NCI-H1930 (cell line): ENCODE data around the gene ATF6.
"Not testable (repeated sequence)": the region's sequence is repeated elsewhere in the genome, so short reads cannot be mapped to it uniquely, and the experiment has no call there.

Experiments
- DNase-seq, 2 experiments: peaks; one replicate each; lab custom pipeline; 2025; lab: John Stamatoyannopoulos, UW

Gene ATF6

GRCh38 chr1:161735837-161736236 is 30.3 kb upstream of the ATF6 start:
- DNase-seq, result no peak

DNA sequence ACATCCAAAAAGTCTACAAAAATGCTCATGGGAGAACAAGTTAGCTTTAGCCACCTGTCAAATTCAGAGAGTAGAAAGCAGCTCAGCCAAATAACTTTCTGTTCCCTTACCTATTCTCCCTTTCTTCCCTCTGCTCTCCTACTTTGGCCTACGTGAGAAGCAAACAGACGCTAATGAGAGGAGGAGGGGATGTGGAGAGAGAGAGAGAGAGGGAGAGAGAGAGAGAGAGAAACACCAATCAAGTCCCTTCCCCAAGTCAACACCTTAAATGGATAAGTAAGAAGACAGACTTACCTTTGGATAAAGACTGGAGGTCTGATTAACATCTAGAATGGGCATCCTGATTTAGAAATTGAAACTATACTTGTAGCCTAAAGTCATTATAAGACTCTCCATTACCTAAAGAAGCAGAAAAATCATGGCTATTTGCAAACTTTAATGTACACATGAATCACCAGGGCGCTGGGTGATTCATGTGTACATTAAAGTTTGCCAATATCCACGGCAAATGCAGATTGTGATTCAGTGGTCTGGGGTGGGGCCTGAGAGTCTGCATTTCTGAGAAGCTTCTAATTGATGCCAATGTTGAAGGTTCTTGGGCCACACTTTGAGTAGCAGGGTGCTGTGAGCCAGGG is 29.7 kb upstream of the ATF6 start:
- no peak for DNase-seq

DNA sequence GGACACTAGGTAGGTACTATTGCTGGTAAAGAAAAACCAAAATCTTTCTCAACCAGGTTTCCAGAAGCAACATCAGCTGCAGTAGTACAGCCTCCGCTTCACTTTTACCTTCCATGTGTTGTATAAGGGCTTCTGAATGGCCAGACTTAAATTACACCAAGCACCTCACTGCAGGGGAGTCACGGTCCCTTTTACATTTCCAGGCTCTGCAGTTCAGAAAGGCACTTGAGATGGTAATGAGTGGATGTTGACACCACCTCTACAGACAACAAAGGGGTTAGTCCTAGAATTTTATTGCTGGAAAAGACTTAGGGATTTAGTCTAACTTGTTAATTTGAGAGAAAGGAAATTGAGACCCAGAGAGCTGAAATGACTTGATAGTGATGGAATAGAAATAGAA is 28.5 kb upstream of the ATF6 start:
- no peak for DNase-seq

- peak in 1 of 2 experiments; percentile 30 for DNase-seq
Observed at GRCh38 chr1:161738627-161739287, 27.4 kb upstream of the ATF6 start.

DNA sequence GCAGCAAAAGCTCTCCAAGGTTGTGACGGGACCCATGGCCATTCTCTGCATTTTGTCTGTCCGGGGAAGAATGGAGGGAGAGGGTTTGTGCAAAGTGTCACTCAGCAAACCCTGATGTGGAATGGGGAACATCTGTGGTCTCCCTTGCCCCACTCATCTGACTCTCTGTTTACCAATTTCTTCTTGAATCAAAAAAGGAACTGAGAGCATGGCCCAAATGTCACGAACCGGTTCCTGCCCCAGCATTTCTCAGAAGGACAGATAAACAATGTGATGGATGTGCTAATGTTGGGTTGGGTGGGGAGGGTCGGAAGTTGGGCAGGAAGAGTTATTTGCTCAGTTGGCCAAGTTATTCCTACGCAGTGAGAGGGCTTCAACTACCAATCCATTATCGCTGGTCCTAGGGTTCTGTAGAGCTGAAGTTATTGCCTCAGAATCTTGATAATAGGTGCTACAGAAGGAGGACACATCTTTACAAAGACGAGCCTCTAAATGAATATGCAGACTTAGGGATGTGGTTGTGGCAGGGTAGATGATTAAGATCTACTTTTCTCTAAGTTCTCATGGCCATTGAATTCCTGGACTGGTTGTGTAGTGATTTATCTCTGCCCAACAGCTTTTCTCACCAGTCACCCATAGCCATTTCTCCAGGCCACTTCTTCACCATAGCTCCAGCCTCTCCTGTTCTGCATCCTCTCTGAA is 26.1 kb upstream of the ATF6 start:
- DNase-seq, result no peak

GRCh38 chr1:161740921-161741320 is 25.2 kb upstream of the ATF6 start:
- DNase-seq, result no peak

DNA sequence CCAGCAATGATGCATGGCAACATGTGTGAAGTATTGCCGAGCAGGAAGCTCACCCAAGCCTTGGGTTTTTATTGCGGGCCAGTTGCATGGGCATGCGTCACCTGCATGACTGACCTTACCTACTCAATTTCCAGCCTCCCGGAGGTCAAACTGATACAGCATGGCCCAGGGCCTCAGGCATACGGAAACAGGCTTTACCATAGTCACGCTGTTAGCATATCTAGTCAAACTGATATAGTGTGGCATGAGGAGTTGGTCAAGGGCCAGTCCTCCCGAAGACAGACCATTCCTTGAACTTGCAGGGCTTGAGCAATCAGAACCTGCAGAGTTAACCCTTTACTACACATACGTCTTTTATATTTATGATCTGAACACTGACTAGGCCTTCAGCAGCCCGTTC is 22.9 kb upstream of the ATF6 start:
- DNase-seq, result no peak

DNA sequence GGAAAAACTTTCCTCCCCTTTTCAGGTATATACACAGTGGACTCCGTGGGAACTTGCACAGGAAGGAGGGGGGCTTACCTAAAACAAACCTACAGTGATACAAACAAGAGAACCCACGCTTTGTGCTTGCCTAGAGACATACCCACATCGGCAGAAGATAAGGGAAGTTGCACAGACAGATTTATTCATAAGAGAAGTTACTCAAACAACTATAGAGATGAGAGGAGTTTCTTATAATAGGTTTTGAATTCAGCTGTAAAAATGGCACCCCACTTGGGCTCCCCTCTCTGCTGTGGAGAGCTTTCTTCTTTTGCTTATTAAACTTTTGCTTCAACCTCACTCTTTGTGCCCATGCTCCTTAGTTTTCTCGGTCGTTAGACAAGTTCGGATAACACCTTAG is 18.3 kb upstream of the ATF6 start:
- DNase-seq, result no peak

GRCh38 chr1:161749509-161750407 is 16.4 kb upstream of the ATF6 start, which contains the start of gene DUSP12:
Gene DUSP12, plus strand, starts transcription at chr1:161749786. Its CDS starts 16 bp downstream, at chr1:161749802.
- DNase-seq, result peak; percentile 98

GRCh38 chr1:161763522-161764098 is 2.5 kb upstream of the ATF6 start:
- peak in 1 of 2 experiments; percentile 12 for DNase-seq

DNA sequence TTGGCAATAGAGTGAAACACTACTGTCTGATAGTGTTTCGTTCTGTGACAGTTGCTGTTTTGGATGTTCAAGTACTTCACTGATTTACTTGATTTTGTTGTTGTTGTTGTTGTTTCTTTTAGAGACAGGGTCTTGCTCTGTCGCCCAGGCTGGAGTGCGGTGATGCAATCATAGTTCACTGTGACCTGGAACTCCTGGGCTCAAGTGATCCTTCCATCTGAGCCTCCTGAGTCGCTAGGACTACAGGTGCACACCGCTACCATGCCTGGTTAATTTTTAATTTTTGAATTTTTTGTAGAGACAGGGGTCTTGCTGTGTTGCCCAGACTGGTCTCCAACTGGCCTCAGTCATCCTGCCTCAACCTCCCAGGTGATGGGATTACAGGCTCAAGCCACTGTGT is 2.3 kb downstream of the ATF6 start:
- DNase-seq, result no peak

DNA sequence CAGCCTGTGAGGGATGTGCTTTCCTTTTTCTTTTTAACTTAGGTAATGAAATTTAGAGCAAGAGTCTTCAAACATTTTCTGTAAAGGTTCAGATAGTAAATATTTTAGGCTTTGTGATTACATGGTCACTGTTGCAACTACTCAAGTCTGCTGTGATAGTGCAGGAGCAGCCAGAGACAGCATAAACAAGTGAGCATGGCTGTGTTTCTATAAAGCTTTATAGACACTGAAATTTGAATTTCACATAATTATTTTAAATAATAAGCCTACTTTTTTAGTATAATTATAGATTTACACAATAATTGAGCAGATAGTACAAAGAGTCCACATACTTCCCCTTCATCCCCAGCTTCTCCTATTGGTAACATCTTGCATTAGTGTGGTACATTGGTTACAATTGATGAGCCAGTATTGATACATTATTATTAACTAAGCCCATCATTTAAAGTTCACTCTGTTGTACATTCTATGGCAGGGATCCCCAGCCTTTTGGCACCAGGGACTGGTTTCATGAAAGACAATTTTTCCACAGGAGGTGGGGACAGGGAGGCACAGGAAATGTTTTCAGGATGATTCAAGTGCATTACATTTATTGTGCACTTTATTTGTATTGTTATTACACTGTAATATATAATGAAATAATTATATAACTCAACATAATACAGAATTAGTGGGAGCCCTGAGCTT is 3.0 kb downstream of the ATF6 start:
- no peak for DNase-seq

DNA sequence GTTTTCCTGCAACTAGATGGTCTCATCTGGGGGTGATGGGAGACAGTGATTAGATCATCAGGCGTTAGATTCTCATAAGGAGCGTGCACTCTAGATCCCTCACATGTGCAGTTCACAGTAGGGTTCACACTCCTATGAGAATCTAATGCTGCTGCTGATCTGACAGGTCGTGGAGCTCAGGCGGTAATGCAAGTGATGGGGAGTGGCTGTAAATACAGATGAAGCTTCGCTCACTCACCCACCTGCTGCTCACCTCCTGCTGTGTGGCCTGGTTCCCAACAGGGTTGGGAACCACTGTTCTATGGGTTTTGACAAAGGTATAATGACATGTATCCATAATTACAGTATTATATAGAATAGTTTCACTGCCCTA is 3.5 kb downstream of the ATF6 start:
- DNase-seq, result not testable (repeated sequence)

GRCh38 chr1:161770250-161770649 is 4.1 kb downstream of the ATF6 start:
- DNase-seq, result no peak

- DNase-seq, result no peak
Observed at GRCh38 chr1:161771161-161771560, 5.0 kb downstream of the ATF6 start.

- DNase-seq, result no peak
Observed at GRCh38 chr1:161771973-161772372, 5.9 kb downstream of the ATF6 start.

DNA sequence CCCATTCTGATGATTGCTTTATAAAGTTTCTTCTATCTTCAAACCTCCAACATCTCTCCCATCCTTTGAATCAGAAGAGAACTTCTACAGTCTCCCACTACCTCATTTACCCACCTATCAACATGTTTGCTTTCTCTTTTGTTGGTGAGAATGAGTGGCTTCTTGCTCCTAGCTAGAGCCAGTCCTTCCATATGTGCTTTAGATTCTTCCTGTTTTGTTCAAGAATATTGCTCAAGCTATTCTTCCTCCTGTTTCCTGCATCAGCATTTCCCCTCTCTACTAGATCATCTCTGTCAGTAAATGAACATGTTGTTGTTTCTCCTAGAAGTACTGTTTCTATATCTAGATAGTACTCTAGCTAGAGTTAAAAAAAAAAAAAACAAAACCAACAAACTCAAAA is 6.3 kb downstream of the ATF6 start:
- DNase-seq, result no peak

DNA sequence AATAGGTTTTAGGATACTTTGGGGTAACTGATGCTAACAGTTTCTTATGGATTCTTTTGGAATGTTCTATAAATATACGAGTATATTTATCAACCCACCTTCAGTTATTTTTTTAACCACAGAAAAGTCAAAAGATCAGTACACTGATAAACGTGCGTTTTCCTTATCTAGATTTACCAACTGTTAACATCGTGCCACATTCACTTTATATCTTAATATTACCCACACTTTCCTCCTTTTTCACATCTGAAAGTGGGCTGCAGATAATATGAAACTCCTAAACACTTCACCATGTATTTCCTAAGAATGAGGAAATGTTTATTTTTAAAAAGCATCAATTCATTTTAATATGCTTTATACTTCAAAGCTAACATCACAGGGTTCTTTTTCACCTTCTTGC is 7.7 kb downstream of the ATF6 start:
- no peak for DNase-seq

DNA sequence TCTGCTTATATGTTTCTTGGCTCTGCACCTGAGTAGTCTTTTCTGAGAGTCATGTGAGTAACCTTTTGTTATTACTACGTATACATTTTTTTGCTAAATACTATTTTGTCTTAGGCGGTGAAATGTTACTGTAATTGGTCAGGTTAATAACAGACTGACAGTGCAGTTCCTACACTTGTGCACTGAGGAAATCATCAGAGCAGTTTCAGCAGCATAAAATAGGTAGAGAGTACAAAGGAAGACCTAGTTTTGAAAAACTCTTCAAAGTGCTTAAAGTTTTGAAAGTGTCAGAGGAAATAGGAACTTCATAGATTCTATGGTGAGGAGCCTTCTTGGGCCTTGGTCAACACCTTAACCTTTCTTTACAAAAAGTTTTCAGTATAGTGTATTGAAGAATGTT is 11.1 kb downstream of the ATF6 start:
- DNase-seq, result no peak

- no peak for DNase-seq
Observed at GRCh38 chr1:161778522-161778921, 12.4 kb downstream of the ATF6 start.

GRCh38 chr1:161779393-161779792 is 13.3 kb downstream of the ATF6 start:
- DNase-seq, result no peak
